Measurements from ENCODE around the gene VPS37D. TPM values are rescaled to one million over a fixed set of nuclear protein-coding genes. Genes with fewer than 3 reads are reported as not detected.
A peak's percentile ranks its signal among the peaks of the same experiment; 100 is the strongest.
"Not testable (repeated sequence)": the region's sequence is repeated elsewhere in the genome, so short reads cannot be mapped to it uniquely, and the experiment has no call there.

The VPS37D gene
- total RNA-seq, 1 donor, result 5.8 TPM

GRCh38 chr7:73671322-73671661, 3.7 kb downstream of the VPS37D start:
- H3K9me3 ChIP-seq (ENCODE audit: low read depth, low read length), result no peaks in the 10 kb centered on the region
- TF ChIP-seq CTCF (IDR thresholded peaks at IDR 0.05; ENCODE audit: extremely low read depth, low read depth, low read length), result no peak
- no peak overlapping the region for H2AFZ ChIP-seq (ENCODE audit: low read length)
- peaks cover 7% of the 10 kb centered on the region for H3K4me1 ChIP-seq (ENCODE audit: insufficient read depth, low read length)
- H3K79me2 ChIP-seq (ENCODE audit: insufficient read depth, low read length), result peaks cover 2% of the 10 kb centered on the region
- no peak overlapping the region for H3K4me3 ChIP-seq (ENCODE audit: insufficient read depth, low read length)
- no peaks in the 10 kb centered on the region for H3K27me3 ChIP-seq (ENCODE audit: insufficient read depth, low read length)
- H4K20me1 ChIP-seq (ENCODE audit: insufficient read depth, low read length), result peaks cover 4% of the 10 kb centered on the region
- H3K4me2 ChIP-seq (ENCODE audit: insufficient read depth, low read length), result no peak overlapping the region
- H3K36me3 ChIP-seq (ENCODE audit: insufficient read depth, low read length), result no peaks in the 10 kb centered on the region
- H3K27ac ChIP-seq (ENCODE audit: low read depth, low read length), result no peak overlapping the region
- peak; percentile 65 for DNase-seq (ENCODE audit: insufficient read length, low spot score, missing footprints)

- H3K9me3 ChIP-seq (ENCODE audit: low read depth, low read length), result no peaks in the 10 kb centered on the region
- H3K79me2 ChIP-seq (ENCODE audit: insufficient read depth, low read length), result peaks cover 2% of the 10 kb centered on the region
- no peak overlapping the region for H3K4me3 ChIP-seq (ENCODE audit: insufficient read depth, low read length)
- no peaks in the 10 kb centered on the region for H3K36me3 ChIP-seq (ENCODE audit: insufficient read depth, low read length)
- H3K27me3 ChIP-seq (ENCODE audit: insufficient read depth, low read length), result no peaks in the 10 kb centered on the region
- H2AFZ ChIP-seq (ENCODE audit: low read length), result no peak overlapping the region
- H4K20me1 ChIP-seq (ENCODE audit: insufficient read depth, low read length), result peaks cover 4% of the 10 kb centered on the region
- DNase-seq (ENCODE audit: insufficient read length, low spot score, missing footprints), result peak; percentile 56
- no peak overlapping the region for H3K27ac ChIP-seq (ENCODE audit: low read depth, low read length)
- no peak for TF ChIP-seq CTCF (IDR thresholded peaks at IDR 0.05; ENCODE audit: extremely low read depth, low read depth, low read length)
- H3K4me2 ChIP-seq (ENCODE audit: insufficient read depth, low read length), result no peak overlapping the region
- H3K4me1 ChIP-seq (ENCODE audit: insufficient read depth, low read length), result peaks cover 7% of the 10 kb centered on the region
Measured at GRCh38 chr7:73671857-73672445, 4.3 kb downstream of the VPS37D start.

GRCh38 chr7:73674468-73675124, 7.0 kb downstream of the VPS37D start:
- Histone ChIP-seq H3K36me3 (ENCODE audit: insufficient read depth, low read length) (peaks cover 10% of the 10 kb centered on the region), H3K4me2 (ENCODE audit: insufficient read depth, low read length) (no peak overlapping the region), H3K27ac (ENCODE audit: low read depth, low read length) (no peak overlapping the region), H3K9me3 (ENCODE audit: low read depth, low read length) (no peaks in the 10 kb centered on the region), H3K4me1 (ENCODE audit: insufficient read depth, low read length) (no peaks in the 10 kb centered on the region), H3K27me3 (ENCODE audit: insufficient read depth, low read length) (no peaks in the 10 kb centered on the region), H4K20me1 (ENCODE audit: insufficient read depth, low read length) (peaks cover 9% of the 10 kb centered on the region), H2AFZ (ENCODE audit: low read length) (no peak overlapping the region), H3K4me3 (ENCODE audit: insufficient read depth, low read length) (no peak overlapping the region), H3K79me2 (ENCODE audit: insufficient read depth, low read length) (peaks cover 10% of the 10 kb centered on the region)
- peak; percentile 53 for DNase-seq (ENCODE audit: insufficient read length, low spot score, missing footprints)
- TF ChIP-seq CTCF (IDR thresholded peaks at IDR 0.05; ENCODE audit: extremely low read depth, low read depth, low read length), result no peak

DNA sequence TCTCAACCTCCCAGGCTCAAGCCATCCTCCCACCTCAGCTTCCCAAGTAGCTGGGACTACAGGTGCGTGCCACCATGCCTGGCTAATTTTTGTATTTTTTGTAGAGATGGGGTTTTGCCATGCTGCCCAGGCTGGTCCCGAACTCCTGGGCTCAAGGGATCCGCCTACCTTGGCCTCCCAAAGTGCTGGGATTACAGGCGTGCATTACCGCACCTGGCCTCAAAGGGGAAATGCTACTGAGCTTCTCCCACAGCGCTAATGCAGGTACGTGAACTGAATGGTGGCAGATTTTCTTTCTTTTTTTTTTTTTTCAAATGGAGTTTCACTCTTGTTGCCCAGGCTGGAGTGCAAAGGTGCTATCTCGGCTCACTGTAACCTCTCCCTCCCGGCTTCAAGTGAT, 8.4 kb downstream of the VPS37D start:
- H3K27ac ChIP-seq (ENCODE audit: low read depth, low read length); H3K4me2 ChIP-seq (ENCODE audit: insufficient read depth, low read length); H3K4me3 ChIP-seq (ENCODE audit: insufficient read depth, low read length); H3K9me3 ChIP-seq (ENCODE audit: low read depth, low read length); H3K4me1 ChIP-seq (ENCODE audit: insufficient read depth, low read length); DNase-seq (ENCODE audit: insufficient read length, low spot score, missing footprints); H3K27me3 ChIP-seq (ENCODE audit: insufficient read depth, low read length); H2AFZ ChIP-seq (ENCODE audit: low read length): not testable (repeated sequence)
- Histone ChIP-seq H3K36me3 (ENCODE audit: insufficient read depth, low read length) (peaks cover 12% of the 10 kb centered on the region), H4K20me1 (ENCODE audit: insufficient read depth, low read length) (peaks cover 17% of the 10 kb centered on the region), H3K79me2 (ENCODE audit: insufficient read depth, low read length) (peaks cover 25% of the 10 kb centered on the region)

Measured in osteoblast (primary cell).